Activated CD4-positive, alpha-beta memory T cell treated with anti-CD3 and anti-CD28 coated beads for 36 hours (primary cell): ENCODE data around the gene CHST3. TPM values are rescaled to one million over a fixed set of nuclear protein-coding genes. Genes with fewer than 3 reads are reported as not detected.

Source experiments
- CTCF ChIA-PET: fragments of 350-600 bp; sonication (Branson Sonifier 250); formaldehyde crosslinking; loops from one replicate; lab custom pipeline; 2021; ENCODE audit warnings: antibody characterized with exemption, inconsistent platforms; lab: Charles Lee
- POLR2A ChIA-PET: fragments of 350-600 bp; sonication (Branson Sonifier 250); formaldehyde crosslinking; loops from one replicate; lab custom pipeline; 2021; ENCODE audit warnings: antibody characterized with exemption; lab: Charles Lee
- DNase-seq: peaks from one replicate; pipeline ENCODE4 v3.0.0-alpha.2; 2020
- H3K27ac Mint-ChIP-seq: one replicate; pipeline ENCODE4 v1.8.0; 2021; ENCODE audit warnings: mixed read lengths
- H3K27me3 Mint-ChIP-seq: one replicate; pipeline ENCODE4 v1.8.0; 2021; ENCODE audit warnings: mixed read lengths
- H3K36me3 Mint-ChIP-seq: one replicate; pipeline ENCODE4 v1.8.0; 2021; ENCODE audit warnings: mixed read lengths
- H3K4me1 Mint-ChIP-seq: one replicate; pipeline ENCODE4 v1.8.0; 2021; ENCODE audit warnings: low read depth, mixed read lengths
- H3K4me3 Mint-ChIP-seq: one replicate; pipeline ENCODE4 v1.8.0; 2021; ENCODE audit warnings: mild to moderate bottlenecking, mixed read lengths
- H3K9me3 Mint-ChIP-seq: one replicate; pipeline ENCODE4 v1.8.0; 2021; ENCODE audit warnings: mixed read lengths
- intact Hi-C: fragments of 100-400 bp; cut with micrococcal nuclease; formaldehyde crosslinking; loops from one replicate; pipeline ENCODE4 v1.15.1; 2023
- total RNA-seq, 2 experiments: library from RNA; stranded (reverse); gene quantifications; one replicate each; pipeline ENCODE4 v1.2.3, GENCODE V29; 2021

Gene CHST3
- total RNA-seq, 2 experiments from 2014 or later: 0.19 to 0.31 TPM

GRCh38 chr10:71998119-71998839, 34.1 kb downstream of the CHST3 start:
- POLR2A ChIA-PET: no interaction called here
- intact Hi-C loops: no loop called here
- no peak overlapping the region for H3K27ac Mint-ChIP-seq

GRCh38 chr10:71998840-71999194, 34.6 kb downstream of the CHST3 start:
- H3K36me3 Mint-ChIP-seq: no peaks in the 10 kb centered on the region
- no peak for DNase-seq
- no peak overlapping the region for H3K27ac Mint-ChIP-seq
- ChIA-PET CTCF (interaction anchor here (1.3 kb wide), 1 partner anchor 102 kb away, joined by 3 read pairs; no protein-coding TSS in a partner anchor), POLR2A (no interaction called here)
- intact Hi-C loops: no loop called here
- H3K4me1 Mint-ChIP-seq: no peaks in the 10 kb centered on the region
- no peaks in the 10 kb centered on the region for H3K9me3 Mint-ChIP-seq
- no peak overlapping the region for H3K4me3 Mint-ChIP-seq
- H3K27me3 Mint-ChIP-seq: peaks cover 3% of the 10 kb centered on the region

More at GRCh38 chr10:71998119-71998839, 34.1 kb downstream of the CHST3 start:
- CTCF ChIA-PET: interaction anchor here (1.3 kb wide), 1 partner anchor 102 kb away, joined by 3 read pairs; no protein-coding TSS in a partner anchor
- H3K4me1 Mint-ChIP-seq: no peaks in the 10 kb centered on the region
- H3K9me3 Mint-ChIP-seq: no peaks in the 10 kb centered on the region
- H3K36me3 Mint-ChIP-seq: no peaks in the 10 kb centered on the region
- peaks cover 3% of the 10 kb centered on the region for H3K27me3 Mint-ChIP-seq
- no peak overlapping the region for H3K4me3 Mint-ChIP-seq
- DNase-seq: no peak

DNA sequence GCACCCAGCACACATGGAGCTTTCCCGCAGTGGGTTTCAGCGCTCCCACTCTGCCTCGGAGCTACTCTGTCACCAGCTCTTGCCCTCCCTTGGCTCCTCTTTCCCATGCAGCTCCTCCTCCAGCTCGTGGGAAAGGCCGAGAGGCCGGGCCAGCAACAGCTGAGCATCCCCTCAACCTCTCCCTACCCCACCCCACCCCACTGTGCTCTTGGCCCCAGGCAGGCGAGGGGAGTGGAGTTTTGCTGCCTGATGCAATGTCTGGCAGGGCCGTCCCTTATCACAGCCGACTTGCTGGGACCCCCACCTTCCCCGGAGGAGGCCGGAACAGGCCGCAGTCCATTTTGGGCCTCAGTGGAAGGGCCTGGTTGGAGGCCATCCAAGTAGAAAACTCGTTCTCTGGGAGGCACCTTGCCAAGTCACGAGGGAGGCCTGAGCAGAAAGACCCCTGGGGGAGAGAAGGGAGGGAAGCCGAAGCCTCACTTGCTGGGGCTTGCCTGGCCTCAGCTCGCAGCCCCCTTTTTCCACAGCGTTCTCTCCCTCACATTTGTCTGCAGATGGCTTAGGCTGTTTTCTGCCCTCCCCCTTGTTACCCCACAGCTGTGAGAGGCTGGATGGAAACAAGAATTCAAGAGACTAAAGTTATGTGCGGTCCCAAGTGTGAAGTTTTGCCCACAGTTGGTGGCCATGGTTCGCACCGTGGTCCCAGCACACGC, 35.3 kb downstream of the CHST3 start:
- CTCF ChIA-PET: interaction anchor here (0.6 kb wide), 1 partner anchor 715 kb away, joined by 3 read pairs; no protein-coding TSS in a partner anchor
- POLR2A ChIA-PET: no interaction called here

DNA sequence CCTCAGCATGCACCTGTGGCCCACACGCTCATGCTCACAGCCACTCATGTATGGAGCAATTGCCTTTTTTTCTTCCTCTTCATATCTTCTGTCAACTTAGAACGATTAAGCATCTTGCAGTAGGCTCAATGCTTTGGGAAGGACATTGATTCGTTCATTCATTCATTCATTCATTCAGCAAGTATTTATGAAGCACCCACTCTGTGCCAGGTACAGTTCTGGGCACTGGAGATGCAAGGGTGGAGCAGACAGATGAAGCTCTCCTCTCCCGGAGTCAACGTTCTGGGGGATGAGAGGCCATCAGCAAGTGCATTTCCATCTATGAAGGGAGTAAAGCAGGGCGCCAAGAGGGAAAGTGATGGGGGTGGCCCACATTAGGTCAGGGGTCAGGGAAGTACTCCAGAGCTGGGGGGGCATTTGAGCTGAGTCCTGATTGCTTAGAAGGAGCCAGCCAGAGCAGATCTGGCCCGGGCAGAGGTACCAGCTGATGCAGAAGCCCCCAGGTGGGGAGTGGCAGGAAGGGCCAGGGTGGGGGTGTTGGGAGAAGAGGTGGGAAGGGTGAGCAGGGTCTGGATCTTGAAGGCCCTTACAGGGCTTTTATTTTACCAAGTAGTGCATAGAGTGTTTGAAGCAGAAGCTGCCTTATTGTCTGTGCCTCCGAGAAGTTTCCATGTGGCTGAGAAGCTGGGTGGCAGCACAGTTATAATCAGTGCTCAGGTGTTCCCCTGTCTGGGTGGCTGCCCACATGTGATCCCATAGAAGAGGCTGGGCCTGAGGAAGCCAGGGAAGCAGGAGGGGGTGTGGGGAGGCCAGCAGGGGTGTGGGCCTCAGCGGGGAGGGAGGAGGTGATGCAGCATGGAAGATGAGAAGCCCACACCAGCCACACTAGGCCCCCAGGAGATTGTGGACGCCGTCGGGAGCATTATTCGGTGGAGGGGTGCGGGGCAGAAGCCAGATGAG, 36.2 kb downstream of the CHST3 start:
- ChIA-PET CTCF (interaction anchor here (0.6 kb wide), 1 partner anchor 716 kb away, joined by 3 read pairs; no protein-coding TSS in a partner anchor), POLR2A (no interaction called here)
- intact Hi-C loops: no loop called here
- DNase-seq: no peak
- Mint-ChIP-seq H3K27me3 (peaks cover 3% of the 10 kb centered on the region), H3K36me3 (no peaks in the 10 kb centered on the region), H3K27ac (no peak overlapping the region), H3K4me3 (no peak overlapping the region), H3K4me1 (no peaks in the 10 kb centered on the region), H3K9me3 (no peaks in the 10 kb centered on the region)

More for the DNA sequence above, 35.3 kb downstream of the CHST3 start:
- Mint-ChIP-seq H3K27ac (no peak overlapping the region), H3K4me3 (no peak overlapping the region), H3K9me3 (no peaks in the 10 kb centered on the region), H3K36me3 (no peaks in the 10 kb centered on the region), H3K4me1 (no peaks in the 10 kb centered on the region), H3K27me3 (peaks cover 3% of the 10 kb centered on the region)
- intact Hi-C loops: no loop called here
- no peak for DNase-seq

GRCh38 chr10:72001033-72001395, 36.8 kb downstream of the CHST3 start:
- POLR2A ChIA-PET: no interaction called here
- CTCF ChIA-PET: interaction anchor here (0.5 kb wide), 1 partner anchor 374 kb away, joined by 3 read pairs; no protein-coding TSS in a partner anchor
- Mint-ChIP-seq H3K4me3 (no peak overlapping the region), H3K36me3 (no peaks in the 10 kb centered on the region), H3K27ac (no peak overlapping the region), H3K9me3 (no peaks in the 10 kb centered on the region), H3K27me3 (peaks cover 3% of the 10 kb centered on the region), H3K4me1 (no peaks in the 10 kb centered on the region)
- intact Hi-C loops: no loop called here
- DNase-seq: no peak

DNA sequence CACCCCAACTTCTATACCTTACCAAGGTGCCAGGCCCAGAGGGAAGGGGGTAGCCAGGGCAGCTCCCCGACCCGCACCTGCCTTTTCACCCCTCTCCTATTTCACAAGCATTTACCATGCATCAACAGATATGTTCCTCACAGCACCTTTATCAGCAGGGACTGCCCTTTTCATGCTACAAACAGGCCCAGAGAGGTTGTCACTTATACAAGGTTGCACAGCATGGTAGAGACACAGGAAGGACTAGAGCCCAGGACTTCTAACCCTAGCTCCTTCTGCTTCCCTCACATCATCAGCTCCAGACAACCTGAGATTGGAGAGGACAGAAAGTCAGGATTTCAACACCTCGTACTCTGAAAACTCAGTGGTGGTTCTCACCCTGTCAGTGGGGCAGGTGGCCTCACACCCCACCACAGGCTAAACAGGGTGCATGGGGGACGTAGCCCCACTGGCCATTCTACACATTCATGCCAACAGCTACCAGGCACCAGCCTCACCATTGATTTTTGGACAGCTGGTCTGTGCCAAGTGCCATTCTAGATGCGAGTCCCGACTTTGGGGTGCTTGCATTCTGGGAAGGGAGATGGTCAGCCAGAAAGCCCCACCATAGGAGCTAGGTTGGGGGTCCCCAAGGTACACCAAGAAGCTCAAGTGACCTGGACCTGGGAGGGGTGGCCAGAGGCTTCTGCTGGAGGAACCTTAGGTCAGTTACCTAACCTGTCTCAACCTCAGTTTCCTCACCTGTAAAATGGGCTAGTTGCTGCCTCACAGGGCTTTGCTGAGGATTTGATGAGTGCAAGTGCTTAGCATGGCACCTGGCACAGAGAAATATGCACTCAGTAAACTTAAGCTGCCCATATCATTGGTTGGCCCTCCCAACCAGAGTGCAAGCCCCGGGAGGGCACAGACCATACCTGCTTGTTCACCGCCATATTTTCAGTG, 38.4 kb downstream of the CHST3 start:
- Mint-ChIP-seq H3K27ac (no peak overlapping the region), H3K9me3 (no peaks in the 10 kb centered on the region), H3K4me3 (no peak overlapping the region), H3K27me3 (peaks cover 3% of the 10 kb centered on the region), H3K4me1 (no peaks in the 10 kb centered on the region), H3K36me3 (no peaks in the 10 kb centered on the region)
- DNase-seq: no peak
- intact Hi-C loops: no loop called here
- ChIA-PET POLR2A (no interaction called here), CTCF (interaction anchor here (0.6 to 1.1 kb wide), 2 partner anchors 46 to 944 kb away, joined by 3 read pairs; no protein-coding TSS in a partner anchor)

- no peaks in the 10 kb centered on the region for H3K36me3 Mint-ChIP-seq
- H3K9me3 Mint-ChIP-seq: no peaks in the 10 kb centered on the region
- intact Hi-C loops: no loop called here
- H3K4me3 Mint-ChIP-seq: no peak overlapping the region
- no peaks in the 10 kb centered on the region for H3K27me3 Mint-ChIP-seq
- H3K27ac Mint-ChIP-seq: no peak overlapping the region
- DNase-seq: no peak
- ChIA-PET CTCF (interaction anchor here (1.0 kb wide), 1 partner anchor 43 kb away, joined by 3 read pairs; no protein-coding TSS in a partner anchor), POLR2A (interaction anchor here (0.6 kb wide), 1 partner anchor 17 kb away, joined by 3 read pairs; no protein-coding TSS in a partner anchor)
- H3K4me1 Mint-ChIP-seq: no peaks in the 10 kb centered on the region
These were observed 41.8 kb downstream of the CHST3 start for GRCh38 chr10:72006026-72006425.

GRCh38 chr10:72007246-72007892, 43.2 kb downstream of the CHST3 start:
- POLR2A ChIA-PET: no interaction called here

GRCh38 chr10:72008096-72008981, 44.1 kb downstream of the CHST3 start:
- Mint-ChIP-seq H3K27me3 (no peaks in the 10 kb centered on the region), H3K36me3 (no peaks in the 10 kb centered on the region), H3K9me3 (no peaks in the 10 kb centered on the region), H3K27ac (no peak overlapping the region), H3K4me1 (no peaks in the 10 kb centered on the region), H3K4me3 (no peak overlapping the region)
- CTCF ChIA-PET: no interaction called here
- POLR2A ChIA-PET: no interaction called here
- intact Hi-C loops: no loop called here
- no peak for DNase-seq

More at GRCh38 chr10:72007246-72007892, 43.2 kb downstream of the CHST3 start:
- H3K27me3 Mint-ChIP-seq: no peaks in the 10 kb centered on the region
- H3K27ac Mint-ChIP-seq: no peak overlapping the region
- H3K36me3 Mint-ChIP-seq: no peaks in the 10 kb centered on the region
- H3K4me3 Mint-ChIP-seq: no peak overlapping the region
- CTCF ChIA-PET: interaction anchor here (1.0 kb wide), 1 partner anchor 41 kb away, joined by 3 read pairs; no protein-coding TSS in a partner anchor
- no peak for DNase-seq
- no peaks in the 10 kb centered on the region for H3K9me3 Mint-ChIP-seq
- intact Hi-C loops: no loop called here
- no peaks in the 10 kb centered on the region for H3K4me1 Mint-ChIP-seq

DNA sequence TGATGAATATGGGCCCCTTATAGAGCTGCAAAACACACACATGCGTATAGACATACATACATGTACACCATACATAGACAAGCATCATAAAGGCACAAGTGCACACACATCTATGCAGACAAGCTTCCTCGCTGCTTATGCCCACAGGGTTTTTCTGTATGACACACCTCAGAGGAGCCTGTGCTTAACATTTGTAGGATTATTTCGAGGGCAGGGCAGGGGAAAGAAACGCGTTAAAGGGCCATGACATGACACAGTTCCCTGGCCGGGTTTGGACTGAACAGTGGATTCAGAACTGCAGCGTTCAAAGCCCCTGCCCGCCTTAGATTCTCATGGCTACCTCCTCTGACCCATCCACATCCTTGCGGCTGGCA, 44.8 kb downstream of the CHST3 start:
- Mint-ChIP-seq H3K36me3 (no peaks in the 10 kb centered on the region), H3K9me3 (no peaks in the 10 kb centered on the region), H3K4me3 (no peak overlapping the region), H3K4me1 (no peaks in the 10 kb centered on the region), H3K27me3 (no peaks in the 10 kb centered on the region), H3K27ac (no peak overlapping the region)
- ChIA-PET POLR2A (no interaction called here), CTCF (no interaction called here)
- no peak for DNase-seq
- intact Hi-C loops: no loop called here
